Measurements from ENCODE around the gene IGF2R. TPM values are rescaled to one million over a fixed set of nuclear protein-coding genes. Genes with fewer than 3 reads are reported as not detected.

Gene IGF2R
- total and polyA plus RNA-seq, 2 donors (not counting 1 experiment from before 2014, with no cell fraction given): 9.5 to 53.3 TPM

DNA sequence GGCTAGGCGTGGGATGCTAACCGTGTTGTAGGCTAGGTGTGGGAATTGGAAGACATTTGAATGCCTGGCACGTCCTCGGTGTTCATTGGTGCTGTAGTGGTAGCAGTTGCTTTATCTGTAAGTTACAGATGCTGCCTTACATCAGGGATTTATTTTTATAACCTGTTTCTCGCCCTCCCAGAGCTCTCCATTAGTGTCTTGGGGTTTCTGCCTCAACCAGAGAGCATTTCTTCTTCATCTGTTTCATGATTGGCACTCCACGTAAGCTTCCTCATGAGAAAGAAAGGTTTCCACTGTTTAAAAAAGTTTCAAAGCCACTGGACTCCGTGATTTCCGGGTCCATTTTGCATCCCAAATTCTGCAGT is 9.0 kb downstream of the IGF2R start:
- WGBS (ENCODE audit: insufficient coverage): 95% methylated on average over 3 of the region's 8 CpGs
- CTCF ChIA-PET: interaction anchor here (1.2 to 1.5 kb wide), 2 partner anchors 8 to 63 kb away, joined by 3 read pairs; no protein-coding TSS in a partner anchor
- H3K27me3 Mint-ChIP-seq: no peaks in the 10 kb centered on the region
- POLR2A ChIA-PET: no interaction called here
- H3K27me3 ChIP-seq (replicated peaks in 1 of 4; ENCODE audit: control extremely low read depth in 1 of 4, control insufficient read depth in 3 of 4, insufficient read depth in 4 of 4, low read length in 3 of 4): no peaks in the 10 kb centered on the region
- ATAC-seq (ENCODE audit: low read depth) (no peak), DNase-seq (no peak)
- TF ChIP-seq, protein P1, sequence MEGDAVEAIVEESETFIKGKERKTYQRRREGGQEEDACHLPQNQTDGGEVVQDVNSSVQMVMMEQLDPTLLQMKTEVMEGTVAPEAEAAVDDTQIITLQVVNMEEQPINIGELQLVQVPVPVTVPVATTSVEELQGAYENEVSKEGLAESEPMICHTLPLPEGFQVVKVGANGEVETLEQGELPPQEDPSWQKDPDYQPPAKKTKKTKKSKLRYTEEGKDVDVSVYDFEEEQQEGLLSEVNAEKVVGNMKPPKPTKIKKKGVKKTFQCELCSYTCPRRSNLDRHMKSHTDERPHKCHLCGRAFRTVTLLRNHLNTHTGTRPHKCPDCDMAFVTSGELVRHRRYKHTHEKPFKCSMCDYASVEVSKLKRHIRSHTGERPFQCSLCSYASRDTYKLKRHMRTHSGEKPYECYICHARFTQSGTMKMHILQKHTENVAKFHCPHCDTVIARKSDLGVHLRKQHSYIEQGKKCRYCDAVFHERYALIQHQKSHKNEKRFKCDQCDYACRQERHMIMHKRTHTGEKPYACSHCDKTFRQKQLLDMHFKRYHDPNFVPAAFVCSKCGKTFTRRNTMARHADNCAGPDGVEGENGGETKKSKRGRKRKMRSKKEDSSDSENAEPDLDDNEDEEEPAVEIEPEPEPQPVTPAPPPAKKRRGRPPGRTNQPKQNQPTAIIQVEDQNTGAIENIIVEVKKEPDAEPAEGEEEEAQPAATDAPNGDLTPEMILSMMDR (IDR thresholded peaks at IDR 0.05): no peak
- no peak for TF ChIP-seq EZH2 (IDR thresholded peaks at IDR 0.05; ENCODE audit: borderline replicate concordance, insufficient read depth, low read depth, low read length, poor library complexity, severe bottlenecking)
- no peak overlapping the region for H2AFZ ChIP-seq (ENCODE audit: insufficient read depth, low read depth, low read length, poor library complexity, severe bottlenecking)
- H3K79me2 ChIP-seq (ENCODE audit: control insufficient read depth, insufficient read depth, low read length): peaks cover 97% of the 10 kb centered on the region
- H3K4me1 Mint-ChIP-seq: peaks cover 84% of the 10 kb centered on the region
- peaks cover 51 to 59% of the 10 kb centered on the region in 2 donors for H3K4me1 ChIP-seq (ENCODE audit: control insufficient read depth in 2 of 2, insufficient read depth in 2 of 2, low read length in 2 of 2)
- no peak overlapping the region for H3K27ac ChIP-seq (ENCODE audit: low read length in 2 of 2)
- peak overlapping the region; percentile 35 for H3K4me3 Mint-ChIP-seq
- no peaks in the 10 kb centered on the region for H3K36me3 ChIP-seq (replicated peaks in 1 of 2; ENCODE audit: control extremely low read depth in 1 of 2, control insufficient read depth in 1 of 2, extremely low read depth in 1 of 2, insufficient read depth in 2 of 2, low read length in 1 of 2)
- H3K4me3 ChIP-seq (ENCODE audit: control extremely low read depth in 1 of 5, extremely low read depth in 1 of 5, insufficient read depth in 1 of 5, low read depth in 2 of 5, low read length in 4 of 5): no peak overlapping the region
- peaks cover 0 to 4% (median 0%) of the 10 kb centered on the region in 3 donors for H3K9me3 ChIP-seq (ENCODE audit: control extremely low read depth in 1 of 3, control insufficient read depth in 2 of 3, insufficient read depth in 1 of 3, low read length in 2 of 3)
- H3K4me2 ChIP-seq (replicated peaks; ENCODE audit: low read depth, low read length, poor library complexity, severe bottlenecking): peak overlapping the region; percentile 23
- H3K9me3 Mint-ChIP-seq (ENCODE audit: insufficient read depth): no peaks in the 10 kb centered on the region
- H3K9ac ChIP-seq (ENCODE audit: low read length): no peak overlapping the region
- peaks cover 90% of the 10 kb centered on the region for H4K20me1 ChIP-seq (ENCODE audit: control insufficient read depth, insufficient read depth, low read length, poor library complexity, severe bottlenecking)
- intact Hi-C loops (cut with micrococcal nuclease): loop anchor here (2.0 kb wide), 1 partner anchor 17 kb away; no protein-coding TSS in a partner anchor
- peak overlapping the region; percentile 82 for H3K27ac Mint-ChIP-seq

DNA sequence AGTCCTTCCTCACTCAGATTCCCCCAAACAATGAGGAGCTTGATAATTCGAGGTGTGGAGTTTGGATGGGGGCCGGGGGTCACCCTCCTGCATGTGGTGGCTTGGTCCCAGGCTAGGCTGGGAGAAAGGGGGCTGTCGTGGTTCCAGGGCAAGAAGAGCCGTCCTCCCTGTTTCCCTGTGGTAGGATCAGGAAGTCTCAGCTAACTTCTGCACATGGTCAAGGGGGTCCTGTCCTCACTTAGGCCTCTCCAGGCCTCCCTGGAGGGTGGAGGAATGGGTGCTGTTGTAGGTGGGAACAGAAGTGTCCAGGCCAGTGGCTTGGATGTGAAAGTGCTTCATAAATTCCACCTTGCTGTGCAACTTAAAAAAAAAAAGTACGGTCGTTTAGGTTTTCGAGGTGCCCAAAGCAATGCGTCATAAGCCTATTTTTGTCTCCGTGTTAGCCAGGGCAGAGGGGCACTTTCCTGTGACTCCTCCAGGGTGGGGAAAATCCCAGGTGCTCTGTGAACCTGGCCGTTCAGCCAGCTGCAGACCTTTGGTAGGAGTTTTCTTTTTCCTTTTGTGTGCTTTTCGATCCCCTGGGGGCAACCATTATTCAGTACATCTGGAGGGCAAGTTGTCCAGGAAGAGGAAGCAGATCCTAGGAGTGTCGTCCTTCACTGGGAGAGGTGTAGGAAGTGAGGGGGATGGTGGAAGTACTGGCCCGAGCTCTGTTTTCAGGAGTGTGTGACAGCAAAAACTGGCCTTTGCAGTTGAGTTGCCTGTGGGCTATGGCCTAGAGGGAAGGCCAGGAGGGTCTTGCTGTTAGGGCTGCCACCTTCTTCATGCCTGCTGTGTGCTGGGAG is 9.6 kb downstream of the IGF2R start:
- Mint-ChIP-seq H3K9me3 (ENCODE audit: insufficient read depth) (no peaks in the 10 kb centered on the region), H3K27ac (peak overlapping the region; percentile 82), H3K4me1 (peaks cover 85% of the 10 kb centered on the region), H3K4me3 (peak overlapping the region; percentile 35), H3K27me3 (no peaks in the 10 kb centered on the region)
- peaks cover 57 to 65% of the 10 kb centered on the region in 2 donors for H3K4me1 ChIP-seq (ENCODE audit: control insufficient read depth in 2 of 2, insufficient read depth in 2 of 2, low read length in 2 of 2)
- ChIA-PET POLR2A (interaction anchor here (1.2 to 1.3 kb wide), 2 partner anchors 9 to 11 kb away, joined by 3 to 7 read pairs; partner anchors contain the start of gene IGF2R), CTCF (interaction anchor here (0.7 to 1.5 kb wide), 6 partner anchors 9 to 914 kb away, joined by 3 to 5 read pairs (median 3); no protein-coding TSS in a partner anchor)
- H3K79me2 ChIP-seq (ENCODE audit: control insufficient read depth, insufficient read depth, low read length): peaks cover 97% of the 10 kb centered on the region
- H3K27me3 ChIP-seq (replicated peaks in 1 of 4; ENCODE audit: control extremely low read depth in 1 of 4, control insufficient read depth in 3 of 4, insufficient read depth in 4 of 4, low read length in 3 of 4): no peaks in the 10 kb centered on the region
- no peak overlapping the region for H3K4me3 ChIP-seq (ENCODE audit: control extremely low read depth in 1 of 5, extremely low read depth in 1 of 5, insufficient read depth in 1 of 5, low read depth in 2 of 5, low read length in 4 of 5)
- H4K20me1 ChIP-seq (ENCODE audit: control insufficient read depth, insufficient read depth, low read length, poor library complexity, severe bottlenecking): peaks cover 91% of the 10 kb centered on the region
- no peak overlapping the region for H3K27ac ChIP-seq (ENCODE audit: low read length in 2 of 2)
- DNase-seq: peak; percentile 58
- TF ChIP-seq, protein P1 (IDR thresholded peaks at IDR 0.05): no peak
- TF ChIP-seq EZH2 (IDR thresholded peaks at IDR 0.05; ENCODE audit: borderline replicate concordance, insufficient read depth, low read depth, low read length, poor library complexity, severe bottlenecking): no peak
- no peak overlapping the region for H3K9ac ChIP-seq (ENCODE audit: low read length)
- intact Hi-C loops (cut with micrococcal nuclease): loop anchor here (1.0 to 2.0 kb wide), 2 partner anchors 10 to 16 kb away; no protein-coding TSS in a partner anchor
- 26% methylated on average over 11 of the region's 13 CpGs for WGBS (ENCODE audit: insufficient coverage)
- no peaks in the 10 kb centered on the region for H3K36me3 ChIP-seq (replicated peaks in 1 of 2; ENCODE audit: control extremely low read depth in 1 of 2, control insufficient read depth in 1 of 2, extremely low read depth in 1 of 2, insufficient read depth in 2 of 2, low read length in 1 of 2)
- H3K4me2 ChIP-seq (replicated peaks; ENCODE audit: low read depth, low read length, poor library complexity, severe bottlenecking): peak overlapping the region; percentile 23
- ATAC-seq (ENCODE audit: low read depth): peak; percentile 14
- peaks cover 0 to 4% (median 0%) of the 10 kb centered on the region in 3 donors for H3K9me3 ChIP-seq (ENCODE audit: control extremely low read depth in 1 of 3, control insufficient read depth in 2 of 3, insufficient read depth in 1 of 3, low read length in 2 of 3)
- H2AFZ ChIP-seq (ENCODE audit: insufficient read depth, low read depth, low read length, poor library complexity, severe bottlenecking): no peak overlapping the region
